HG03175 (cell line): ENCODE results near the gene CCNQ.

Source experiments
- ATAC-seq: cut with Tn5 transposase; IDR thresholded peaks from one replicate; pipeline ENCODE4 v1.9.1; 2021; ENCODE audit warnings: mild to moderate bottlenecking, moderate library complexity; ENCODE audit not compliant: unreplicated experiment

Gene CCNQ

GRCh38 chrX:153578200-153578835 is 20.6 kb downstream of the CCNQ start:
- no peak for ATAC-seq

GRCh38 chrX:153576961-153577360 is 22.0 kb downstream of the CCNQ start:
- ATAC-seq: no peak

- no peak for ATAC-seq
These were observed 22.6 kb downstream of the CCNQ start for GRCh38 chrX:153576239-153576870.

GRCh38 chrX:153573984-153574383 is 25.0 kb downstream of the CCNQ start:
- no peak for ATAC-seq

- ATAC-seq: no peak
These were observed 26.3 kb downstream of the CCNQ start for GRCh38 chrX:153572601-153573000.

- ATAC-seq: no peak
These were observed 27.4 kb downstream of the CCNQ start for GRCh38 chrX:153571534-153571908.

- ATAC-seq: no peak
These were observed 29.5 kb downstream of the CCNQ start for GRCh38 chrX:153569475-153569874.

GRCh38 chrX:153568451-153569011 is 30.4 kb downstream of the CCNQ start:
- ATAC-seq: no peak

GRCh38 chrX:153565996-153566580 is 32.9 kb downstream of the CCNQ start:
- ATAC-seq: no peak

- ATAC-seq: no peak
These were observed 34.8 kb downstream of the CCNQ start for GRCh38 chrX:153564047-153564606.

GRCh38 chrX:153562546-153562945 is 36.4 kb downstream of the CCNQ start:
- ATAC-seq: no peak

- no peak for ATAC-seq
These were observed 37.6 kb downstream of the CCNQ start for GRCh38 chrX:153561337-153561736.

GRCh38 chrX:153560466-153560865 is 38.5 kb downstream of the CCNQ start:
- no peak for ATAC-seq

- no peak for ATAC-seq
These were observed 38.9 kb downstream of the CCNQ start for GRCh38 chrX:153560000-153560399.

GRCh38 chrX:153557618-153558355 is 41.2 kb downstream of the CCNQ start:
- no peak for ATAC-seq

- no peak for ATAC-seq
These were observed 42.2 kb downstream of the CCNQ start for GRCh38 chrX:153556767-153557166.

- ATAC-seq: no peak
These were observed 44.3 kb downstream of the CCNQ start for GRCh38 chrX:153554519-153555167.

- no peak for ATAC-seq
These were observed 47.8 kb downstream of the CCNQ start for GRCh38 chrX:153551135-153551534.

- ATAC-seq: no peak
These were observed 49.1 kb downstream of the CCNQ start for GRCh38 chrX:153549807-153550206.

GRCh38 chrX:153549231-153549630 is 49.7 kb downstream of the CCNQ start:
- no peak for ATAC-seq

- no peak for ATAC-seq
These were observed 51.7 kb downstream of the CCNQ start for GRCh38 chrX:153547195-153547594.
